Osteocyte (in vitro differentiated cells): ENCODE data around the gene PCDHGB4. TPM values are rescaled to one million over a fixed set of nuclear protein-coding genes. Genes with fewer than 3 reads are reported as not detected.
"Not testable (repeated sequence)": the region's sequence is repeated elsewhere in the genome, so short reads cannot be mapped to it uniquely, and the experiment has no call there.

Experiments used
- DNase-seq: peaks from one replicate; pipeline ENCODE4 v3.0.0; 2021; ENCODE audit warnings: mixed read lengths; ENCODE audit not compliant: unreplicated experiment; ENCODE audit errors: extremely low spot score
- H3K27ac Mint-ChIP-seq: one replicate; pipeline ENCODE4 v1.8.0; 2021; ENCODE audit warnings: mild to moderate bottlenecking, mixed read lengths; ENCODE audit not compliant: unreplicated experiment
- H3K27me3 Mint-ChIP-seq: one replicate; pipeline ENCODE4 v1.8.0; 2021; ENCODE audit warnings: mixed read lengths; ENCODE audit not compliant: unreplicated experiment
- H3K36me3 Mint-ChIP-seq: one replicate; pipeline ENCODE4 v1.8.0; 2021; ENCODE audit warnings: mixed read lengths; ENCODE audit not compliant: unreplicated experiment
- H3K4me1 Mint-ChIP-seq: one replicate; pipeline ENCODE4 v1.8.0; 2021; ENCODE audit warnings: mixed read lengths; ENCODE audit not compliant: unreplicated experiment
- H3K4me3 Mint-ChIP-seq: one replicate; pipeline ENCODE4 v1.8.0; 2021; ENCODE audit warnings: mild to moderate bottlenecking, moderate library complexity, mixed read lengths; ENCODE audit not compliant: unreplicated experiment
- H3K9me3 Mint-ChIP-seq: one replicate; pipeline ENCODE4 v1.8.0; 2021; ENCODE audit warnings: mixed read lengths; ENCODE audit not compliant: unreplicated experiment
- CTCF ChIP-seq: fragments of 200-600 bp; sonication (generic); IDR thresholded peaks from 2 replicates; pipeline ENCODE4 v1.5.0; 2021; ENCODE audit warnings: antibody characterized with exemption, mild to moderate bottlenecking, moderate library complexity
- total RNA-seq: library from RNA; stranded (reverse); gene quantifications from 2 replicates; pipeline ENCODE4 v1.2.1, GENCODE V29; 2021

Gene PCDHGB4
- total RNA-seq, 1 donor from 2014 or later, result 10.8 TPM

- no peak for TF ChIP-seq CTCF
- Mint-ChIP-seq H3K9me3 (peaks cover 18% of the 10 kb centered on the region), H3K27ac (no peak within 1 kb of the TSS), H3K27me3 (no peaks in the 10 kb centered on the region), H3K4me3 (no peak within 1 kb of the TSS), H3K36me3 (no peaks in the 10 kb centered on the region), H3K4me1 (no peaks in the 10 kb centered on the region)
- DNase-seq, result no peak
These were observed 17.3 kb upstream of the PCDHGB4 start, which contains the start of gene PCDHGB3 for GRCh38 chr5:141369994-141370848. Gene PCDHGB3 (plus strand): TSS chr5:141370242. CDS start chr5:141370395, 153 bp downstream.

- peak; percentile 84 for DNase-seq
- Mint-ChIP-seq H3K9me3 (peaks cover 18% of the 10 kb centered on the region), H3K4me1 (no peaks in the 10 kb centered on the region), H3K4me3 (no peak overlapping the region), H3K36me3 (no peaks in the 10 kb centered on the region), H3K27ac (no peak overlapping the region), H3K27me3 (no peaks in the 10 kb centered on the region)
- TF ChIP-seq CTCF, result no peak
These were observed 15.7 kb upstream of the PCDHGB4 start for GRCh38 chr5:141371572-141372475.

- Mint-ChIP-seq H3K36me3 (no peaks in the 10 kb centered on the region), H3K27me3 (no peaks in the 10 kb centered on the region), H3K4me3 (no peak within 1 kb of the TSS), H3K4me1 (no peaks in the 10 kb centered on the region), H3K27ac (no peak within 1 kb of the TSS), H3K9me3 (peaks cover 22% of the 10 kb centered on the region)
- peak; percentile 81 for DNase-seq
- no peak for TF ChIP-seq CTCF
These were observed 13.7 kb upstream of the PCDHGB4 start, which contains the start of gene PCDHGA6 for GRCh38 chr5:141373673-141374317. Gene PCDHGA6 (plus strand): TSS chr5:141373891. CDS start chr5:141374084, 193 bp downstream.

- peak; percentile 80 for DNase-seq
- Mint-ChIP-seq H3K9me3 (peaks cover 29% of the 10 kb centered on the region), H3K4me1 (no peaks in the 10 kb centered on the region), H3K27ac (no peak overlapping the region), H3K4me3 (no peak overlapping the region), H3K27me3 (no peaks in the 10 kb centered on the region), H3K36me3 (no peaks in the 10 kb centered on the region)
- no peak for TF ChIP-seq CTCF
These were observed 12.9 kb upstream of the PCDHGB4 start for GRCh38 chr5:141374627-141375026.

- peaks cover 35% of the 10 kb centered on the region for H3K9me3 Mint-ChIP-seq
- H3K36me3 Mint-ChIP-seq, result not testable (repeated sequence)
These were observed 11.9 kb upstream of the PCDHGB4 start for GRCh38 chr5:141375444-141376155.

More at GRCh38 chr5:141375444-141376155, 11.9 kb upstream of the PCDHGB4 start:
- H3K27me3 Mint-ChIP-seq, H3K4me1 Mint-ChIP-seq, H3K4me3 Mint-ChIP-seq, DNase-seq, H3K27ac Mint-ChIP-seq: not testable (repeated sequence)
